MM.1S (cell line): ENCODE measurements around the gene CTAGE1.

ENCODE experiments used
- DNase-seq: peaks from one replicate; pipeline ENCODE4 v3.0.0-alpha.2; 2015
- H2AFZ ChIP-seq: fragments of 300-600 bp; sonication (generic); 2 replicates; pipeline ENCODE4 v1.6.0; 2016; ENCODE audit warnings: antibody characterized with exemption, low read length
- H3F3A ChIP-seq: fragments of 300-600 bp; sonication (generic); 2 replicates; pipeline ENCODE4 v1.6.1; 2016; ENCODE audit warnings: mild to moderate bottlenecking, antibody characterized with exemption, low read length, moderate library complexity, mixed read lengths; ENCODE audit not compliant: insufficient read depth
- H3K27ac ChIP-seq: fragments of 300-600 bp; sonication (generic); 2 replicates; pipeline ENCODE4 v1.5.1; 2016; ENCODE audit warnings: mild to moderate bottlenecking, low read length
- H3K27me3 ChIP-seq: fragments of 300-600 bp; sonication (generic); replicated peaks from 2 replicates; pipeline ENCODE4 v1.6.0; 2016; ENCODE audit warnings: low read length; ENCODE audit not compliant: insufficient read depth
- H3K36me3 ChIP-seq: fragments of 300-600 bp; sonication (generic); replicated peaks from 2 replicates; pipeline ENCODE4 v1.6.1; 2016; ENCODE audit warnings: mild to moderate bottlenecking, low read length, mixed read lengths; ENCODE audit not compliant: insufficient read depth
- H3K4me1 ChIP-seq: fragments of 300-600 bp; sonication (generic); 2 replicates; pipeline ENCODE4 v1.6.1; 2016; ENCODE audit warnings: low read length, mixed read lengths
- H3K4me2 ChIP-seq: fragments of 300-600 bp; sonication (generic); 2 replicates; pipeline ENCODE4 v1.6.0; 2016; ENCODE audit warnings: low read depth, low read length
- H3K4me3 ChIP-seq: fragments of 300-600 bp; sonication (generic); 2 replicates; pipeline ENCODE4 v1.5.1; 2016; ENCODE audit warnings: low read length, mixed read lengths
- H3K79me2 ChIP-seq: fragments of 300-600 bp; sonication (generic); 2 replicates; pipeline ENCODE4 v1.6.1; 2016; ENCODE audit warnings: mixed run types, low read length, mixed read lengths
- H3K9ac ChIP-seq: fragments of 300-600 bp; sonication (generic); 2 replicates; pipeline ENCODE4 v1.6.1; 2016; ENCODE audit warnings: low read length, mixed read lengths
- H3K9me2 ChIP-seq: fragments of 300-600 bp; sonication (generic); replicated peaks from 2 replicates; pipeline ENCODE4 v1.6.1; 2016; ENCODE audit warnings: mild to moderate bottlenecking, low read length, mixed read lengths; ENCODE audit not compliant: insufficient read depth
- H3K9me3 ChIP-seq: fragments of 300-600 bp; sonication (generic); replicated peaks from 2 replicates; pipeline ENCODE4 v1.6.1; 2016; ENCODE audit warnings: mild to moderate bottlenecking, low read length, mixed read lengths; ENCODE audit not compliant: insufficient read depth
- H4K20me1 ChIP-seq: fragments of 300-600 bp; sonication (generic); 2 replicates; pipeline ENCODE4 v1.6.1; 2016; ENCODE audit warnings: mild to moderate bottlenecking, low read length, moderate library complexity, mixed read lengths; ENCODE audit not compliant: insufficient read depth
- CTCF ChIP-seq: fragments of 300-600 bp; sonication (generic); IDR thresholded peaks from 2 replicates; pipeline ENCODE4 v1.5.1; 2016; ENCODE audit warnings: antibody characterized with exemption, low read length, mixed read lengths
- EZH2 ChIP-seq: fragments of 300-600 bp; sonication (generic); optimal IDR thresholded peaks from 2 replicates; pipeline ENCODE3; 2017; ENCODE audit warnings: low read depth, mild to moderate bottlenecking, antibody characterized with exemption, low read length, mixed read lengths
- EZH2phosphoT487 ChIP-seq: fragments of 300-600 bp; sonication (generic); IDR thresholded peaks from 2 replicates; pipeline ENCODE4 v1.6.1; 2018; ENCODE audit warnings: antibody characterized with exemption, low read length

The CTAGE1 gene

GRCh38 chr18:22446325-22446724, 28.6 kb upstream of the CTAGE1 start:
- H3K27me3 ChIP-seq, result no peaks in the 10 kb centered on the region
- no peak overlapping the region for H3K4me2 ChIP-seq
- no peak overlapping the region for H3K4me3 ChIP-seq
- no peaks in the 10 kb centered on the region for H3K9me3 ChIP-seq
- H3K36me3 ChIP-seq, result no peaks in the 10 kb centered on the region
- H3K27ac ChIP-seq, result no peak overlapping the region
- TF ChIP-seq EZH2phosphoT487 (no peak), EZH2 (no peak), CTCF (no peak)
- H3K9ac ChIP-seq, result no peak overlapping the region
- H3K79me2 ChIP-seq, result no peaks in the 10 kb centered on the region
- H3K4me1 ChIP-seq, result no peaks in the 10 kb centered on the region
- no peak overlapping the region for H2AFZ ChIP-seq
- H3K9me2 ChIP-seq, result no peaks in the 10 kb centered on the region
- DNase-seq, result no peak
- no peaks in the 10 kb centered on the region for H3F3A ChIP-seq
- H4K20me1 ChIP-seq, result no peaks in the 10 kb centered on the region

- no peaks in the 10 kb centered on the region for H4K20me1 ChIP-seq
- H3K4me3 ChIP-seq, result no peak overlapping the region
- H2AFZ ChIP-seq, result no peak overlapping the region
- no peaks in the 10 kb centered on the region for H3K79me2 ChIP-seq
- H3K9ac ChIP-seq, result no peak overlapping the region
- DNase-seq, result no peak
- H3K9me3 ChIP-seq, result no peaks in the 10 kb centered on the region
- no peaks in the 10 kb centered on the region for H3K9me2 ChIP-seq
- H3K36me3 ChIP-seq, result no peaks in the 10 kb centered on the region
- TF ChIP-seq EZH2 (no peak), CTCF (0 out of 2 replicates have a peak, but pooled peaks have one; percentile 4), EZH2phosphoT487 (no peak)
- no peaks in the 10 kb centered on the region for H3F3A ChIP-seq
- no peak overlapping the region for H3K27ac ChIP-seq
- H3K4me1 ChIP-seq, result no peaks in the 10 kb centered on the region
- no peaks in the 10 kb centered on the region for H3K27me3 ChIP-seq
- H3K4me2 ChIP-seq, result no peak overlapping the region
These were observed 23.9 kb upstream of the CTAGE1 start for GRCh38 chr18:22441638-22442037.

- Histone ChIP-seq H3F3A (no peaks in the 10 kb centered on the region), H3K4me1 (no peaks in the 10 kb centered on the region), H3K27me3 (no peaks in the 10 kb centered on the region), H2AFZ (no peak overlapping the region), H3K9me2 (no peaks in the 10 kb centered on the region), H4K20me1 (no peaks in the 10 kb centered on the region), H3K4me2 (no peak overlapping the region), H3K27ac (no peak overlapping the region), H3K36me3 (no peaks in the 10 kb centered on the region), H3K9ac (no peak overlapping the region), H3K79me2 (no peaks in the 10 kb centered on the region), H3K4me3 (no peak overlapping the region), H3K9me3 (no peaks in the 10 kb centered on the region)
- DNase-seq, result no peak
- TF ChIP-seq EZH2phosphoT487 (no peak), EZH2 (no peak), CTCF (no peak)
These were observed 21.7 kb upstream of the CTAGE1 start for GRCh38 chr18:22439447-22439846.
